ENCODE data around the gene TMEM132C. TPM values are rescaled to one million over a fixed set of nuclear protein-coding genes. Genes with fewer than 3 reads are reported as not detected.

TMEM132C gene
- total and polyA plus RNA-seq, 2 of the 13 experiments (the other 11 are each of a cell fraction or from before 2014, with no cell fraction given) = not detected

- ATAC-seq = no peak
- no peak overlapping the region for H2AFZ ChIP-seq (ENCODE audit: low read length)
- ChIA-PET CTCF (ENCODE audit: low intra/inter-chr PET ratio, low total read pairs) (no interaction called here), POLR2A (no interaction called here)
- intact Hi-C loops (cut with micrococcal nuclease; ENCODE audit: unreplicated experiment) (no loop called here), in situ Hi-C loops (cut with HindIII; ENCODE audit: extremely low pct_ligation_motif_present, low pct_unique_long_range_greater_than_20kb) (no loop called here)
- no peaks in the 10 kb centered on the region for H3K4me1 ChIP-seq (ENCODE audit: insufficient read depth, low read length)
- H3K4me3 ChIP-seq (replicated peaks in 1 of 3; ENCODE audit: insufficient read depth in 1 of 3, low read depth in 2 of 3, low read length in 3 of 3) = no peak overlapping the region
- WGBS (ENCODE audit: low lambda C conversion rate) = 25% methylated on average over 1 of the region's 1 CpG
- H4K20me1 ChIP-seq (ENCODE audit: insufficient read depth, low read length) = no peaks in the 10 kb centered on the region
- H3K36me3 ChIP-seq (replicated peaks in 1 of 2; ENCODE audit: control insufficient read depth in 1 of 2, insufficient read depth in 2 of 2, low read length in 2 of 2) = no peaks in the 10 kb centered on the region
- no peak overlapping the region for H3K27ac ChIP-seq (ENCODE audit: extremely low read length, insufficient read depth, low read length)
- no peaks in the 10 kb centered on the region for H3K79me2 ChIP-seq (ENCODE audit: insufficient read depth, low read length)
- H3K27me3 ChIP-seq (ENCODE audit: control insufficient read depth in 1 of 2, insufficient read depth in 2 of 2, low read length in 2 of 2) = peaks cover 0 to 6% of the 10 kb centered on the region in 2 experiments; a peak in 1 of 5 replicates
- H3K9ac ChIP-seq (ENCODE audit: insufficient read depth, low read depth, low read length) = no peak overlapping the region
- H3K4me2 ChIP-seq (ENCODE audit: low read depth, low read length) = no peak overlapping the region
- FAIRE-seq = no peak
- DNase-seq (ENCODE audit: low spot score) = no peak
- H3K9me3 ChIP-seq (ENCODE audit: low read length) = no peaks in the 10 kb centered on the region
- BruUV-seq (replicated peaks) = no TSS peak
- TF ChIP-seq TAF15 (IDR thresholded peaks at IDR 0.05; ENCODE audit: low read depth, low read length, poor library complexity, severe bottlenecking) (no peak), ZSCAN22 (CRISPR knock-in tag; IDR thresholded peaks at IDR 0.05) (no peak), KDM3A (CRISPR knock-in tag; IDR thresholded peaks at IDR 0.05; ENCODE audit: low read depth) (no peak), ZNF629 (CRISPR knock-in tag; conservative IDR thresholded peaks at IDR 0.05) (no peak), NR0B2 (CRISPR knock-in tag; IDR thresholded peaks at IDR 0.05) (no peak), PHB2 (IDR thresholded peaks at IDR 0.05; ENCODE audit: partially characterized antibody) (no peak), ZNF558 (CRISPR knock-in tag; IDR thresholded peaks at IDR 0.05; ENCODE audit: borderline replicate concordance) (no peak), ZNF407 (CRISPR knock-in tag; IDR thresholded peaks at IDR 0.05; ENCODE audit: not compliant biosample characterization) (no peak)
- TF ChIP-seq, protein P1, sequence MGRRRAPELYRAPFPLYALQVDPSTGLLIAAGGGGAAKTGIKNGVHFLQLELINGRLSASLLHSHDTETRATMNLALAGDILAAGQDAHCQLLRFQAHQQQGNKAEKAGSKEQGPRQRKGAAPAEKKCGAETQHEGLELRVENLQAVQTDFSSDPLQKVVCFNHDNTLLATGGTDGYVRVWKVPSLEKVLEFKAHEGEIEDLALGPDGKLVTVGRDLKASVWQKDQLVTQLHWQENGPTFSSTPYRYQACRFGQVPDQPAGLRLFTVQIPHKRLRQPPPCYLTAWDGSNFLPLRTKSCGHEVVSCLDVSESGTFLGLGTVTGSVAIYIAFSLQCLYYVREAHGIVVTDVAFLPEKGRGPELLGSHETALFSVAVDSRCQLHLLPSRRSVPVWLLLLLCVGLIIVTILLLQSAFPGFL (CRISPR knock-in tag; IDR thresholded peaks at IDR 0.05) = no peak
- TF ChIP-seq, protein P2, sequence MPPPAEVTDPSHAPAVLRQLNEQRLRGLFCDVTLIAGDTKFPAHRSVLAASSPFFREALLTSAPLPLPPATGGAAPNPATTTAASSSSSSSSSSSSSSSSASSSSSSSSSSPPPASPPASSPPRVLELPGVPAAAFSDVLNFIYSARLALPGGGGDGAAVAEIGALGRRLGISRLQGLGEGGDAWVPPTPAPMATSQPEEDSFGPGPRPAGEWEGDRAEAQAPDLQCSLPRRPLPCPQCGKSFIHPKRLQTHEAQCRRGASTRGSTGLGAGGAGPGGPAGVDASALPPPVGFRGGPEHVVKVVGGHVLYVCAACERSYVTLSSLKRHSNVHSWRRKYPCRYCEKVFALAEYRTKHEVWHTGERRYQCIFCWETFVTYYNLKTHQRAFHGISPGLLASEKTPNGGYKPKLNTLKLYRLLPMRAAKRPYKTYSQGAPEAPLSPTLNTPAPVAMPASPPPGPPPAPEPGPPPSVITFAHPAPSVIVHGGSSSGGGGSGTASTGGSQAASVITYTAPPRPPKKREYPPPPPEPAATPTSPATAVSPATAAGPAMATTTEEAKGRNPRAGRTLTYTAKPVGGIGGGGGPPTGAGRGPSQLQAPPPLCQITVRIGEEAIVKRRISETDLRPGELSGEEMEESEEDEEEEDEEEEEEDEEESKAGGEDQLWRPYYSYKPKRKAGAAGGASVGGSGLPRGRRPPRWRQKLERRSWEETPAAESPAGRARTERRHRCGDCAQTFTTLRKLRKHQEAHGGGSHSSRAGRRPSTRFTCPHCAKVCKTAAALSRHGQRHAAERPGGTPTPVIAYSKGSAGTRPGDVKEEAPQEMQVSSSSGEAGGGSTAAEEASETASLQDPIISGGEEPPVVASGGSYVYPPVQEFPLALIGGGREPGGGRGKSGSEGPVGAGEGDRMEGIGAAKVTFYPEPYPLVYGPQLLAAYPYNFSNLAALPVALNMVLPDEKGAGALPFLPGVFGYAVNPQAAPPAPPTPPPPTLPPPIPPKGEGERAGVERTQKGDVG (CRISPR knock-in tag; IDR thresholded peaks at IDR 0.05; ENCODE audit: borderline replicate concordance) = no peak
Observed at GRCh38 chr12:128459067-128459466, 192.1 kb downstream of the TMEM132C start.
